ENCODE results near the gene CRYBG1.

GRCh38 chr6:106363401-106364138 lies 3.1 kb downstream of the CRYBG1 start:
- TF ChIP-seq POLR2A (IDR thresholded peaks at IDR 0.05) (no peak), CTCF (IDR thresholded peaks at IDR 0.05) (no peak)
